Calu3 (cell line): ENCODE measurements around the gene EAPP. TPM values are rescaled to one million over a fixed set of nuclear protein-coding genes. Genes with fewer than 3 reads are reported as not detected.
A peak's percentile ranks its signal among the peaks of the same experiment; 100 is the strongest.
"Not testable (repeated sequence)": the region's sequence is repeated elsewhere in the genome, so short reads cannot be mapped to it uniquely, and the experiment has no call there.

Experiments
- BruUV-seq: library from RNA; stranded (reverse); fragments of 400-500 nt; replicated peaks from 2 replicates; lab custom pipeline; 2021; lab: Mats Ljungman, UMichigan
- CTCF ChIA-PET: fragments of 300-600 bp; sonication (Branson Sonifier 250); formaldehyde crosslinking; loops from one replicate; lab custom pipeline; 2022; ENCODE audit warnings: antibody characterized with exemption; lab: Charles Lee
- DNase-seq: peaks from one replicate; pipeline ENCODE4 v3.0.0; 2022
- H3K27ac Mint-ChIP-seq: one replicate; pipeline ENCODE4 v1.8.0; 2022; ENCODE audit warnings: mixed read lengths; ENCODE audit not compliant: unreplicated experiment
- H3K27me3 Mint-ChIP-seq: one replicate; pipeline ENCODE4 v1.8.0; 2022; ENCODE audit warnings: mixed read lengths; ENCODE audit not compliant: unreplicated experiment
- H3K36me3 Mint-ChIP-seq: one replicate; pipeline ENCODE4 v1.8.0; 2022; ENCODE audit warnings: mild to moderate bottlenecking, moderate library complexity, mixed read lengths; ENCODE audit not compliant: insufficient read depth, unreplicated experiment
- H3K4me1 Mint-ChIP-seq: one replicate; pipeline ENCODE4 v1.8.0; 2022; ENCODE audit warnings: mild to moderate bottlenecking, low read depth, mixed read lengths; ENCODE audit not compliant: unreplicated experiment
- H3K4me3 Mint-ChIP-seq: one replicate; pipeline ENCODE4 v1.8.0; 2022; ENCODE audit warnings: mild to moderate bottlenecking, low read depth, moderate library complexity, mixed read lengths; ENCODE audit not compliant: unreplicated experiment
- H3K9me3 Mint-ChIP-seq: one replicate; pipeline ENCODE4 v1.8.0; 2022; ENCODE audit warnings: low read depth, mixed read lengths; ENCODE audit not compliant: unreplicated experiment
- intact Hi-C: fragments of 100-400 bp; cut with micrococcal nuclease; formaldehyde crosslinking; loops from one replicate; pipeline ENCODE4 v1.10.0; 2022; ENCODE audit not compliant: unreplicated experiment
- total RNA-seq: library from RNA; stranded (reverse); gene quantifications from 2 replicates; pipeline ENCODE4 v1.2.3, GENCODE V29; 2022
- TF ChIP-seq, protein P1 (sequence below): fragments of 200-600 bp; IDR thresholded peaks from one replicate; pipeline ENCODE4 v1.8.0; 2022; ENCODE audit warnings: antibody characterized with exemption; ENCODE audit not compliant: unreplicated experiment

The EAPP gene
- total RNA-seq, 1 experiment from 2014 or later: 24.5 TPM

DNA sequence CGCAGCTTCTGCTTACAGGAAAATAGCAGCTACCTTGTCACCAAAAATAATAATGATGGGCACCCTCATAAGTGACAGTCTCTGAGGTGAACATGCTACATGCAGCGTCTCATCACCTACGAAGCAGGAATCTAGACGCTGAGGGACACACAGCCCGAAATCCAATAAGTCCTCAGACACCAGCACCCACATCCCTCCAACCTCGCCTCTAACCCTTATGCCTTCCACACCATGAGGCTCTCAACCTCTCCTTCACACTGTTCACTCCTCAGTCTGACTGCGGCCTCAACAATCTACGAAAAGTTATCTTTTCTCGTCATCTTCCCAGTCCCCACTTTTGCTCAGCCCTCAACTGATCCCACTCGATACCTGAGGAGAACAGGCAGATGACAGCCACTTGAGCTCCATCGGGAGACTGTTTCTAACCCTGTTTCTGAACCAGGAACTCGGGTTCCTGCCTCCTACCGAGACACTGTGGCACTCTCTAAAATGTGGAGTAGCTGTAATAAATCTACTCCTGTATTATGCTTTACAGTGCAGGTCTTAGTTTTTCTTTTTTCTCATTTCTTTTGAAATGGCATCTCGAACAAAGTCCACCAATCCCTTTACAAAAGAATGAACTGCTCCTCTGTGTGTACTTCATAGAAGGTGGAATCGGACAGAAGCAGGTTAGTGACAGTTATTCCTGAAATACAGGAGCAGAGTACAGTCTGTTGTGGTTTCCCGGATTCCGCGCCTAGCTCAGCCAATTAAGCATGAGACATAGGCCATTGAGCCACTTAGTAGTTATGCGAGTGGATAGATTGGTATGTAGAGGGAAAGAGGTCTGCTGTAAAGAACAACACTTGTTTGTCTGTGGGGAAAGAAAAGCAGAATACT, 919 bp upstream of the EAPP start:
- H3K27me3 Mint-ChIP-seq, BruUV-seq, DNase-seq, intact Hi-C loops, H3K9me3 Mint-ChIP-seq, H3K4me1 Mint-ChIP-seq, CTCF ChIA-PET: not testable (repeated sequence)
- H3K4me3 Mint-ChIP-seq: peak overlapping the region; percentile 98
- peaks cover 34% of the 10 kb centered on the region for H3K36me3 Mint-ChIP-seq
- peak overlapping the region; percentile 95 for H3K27ac Mint-ChIP-seq

DNA sequence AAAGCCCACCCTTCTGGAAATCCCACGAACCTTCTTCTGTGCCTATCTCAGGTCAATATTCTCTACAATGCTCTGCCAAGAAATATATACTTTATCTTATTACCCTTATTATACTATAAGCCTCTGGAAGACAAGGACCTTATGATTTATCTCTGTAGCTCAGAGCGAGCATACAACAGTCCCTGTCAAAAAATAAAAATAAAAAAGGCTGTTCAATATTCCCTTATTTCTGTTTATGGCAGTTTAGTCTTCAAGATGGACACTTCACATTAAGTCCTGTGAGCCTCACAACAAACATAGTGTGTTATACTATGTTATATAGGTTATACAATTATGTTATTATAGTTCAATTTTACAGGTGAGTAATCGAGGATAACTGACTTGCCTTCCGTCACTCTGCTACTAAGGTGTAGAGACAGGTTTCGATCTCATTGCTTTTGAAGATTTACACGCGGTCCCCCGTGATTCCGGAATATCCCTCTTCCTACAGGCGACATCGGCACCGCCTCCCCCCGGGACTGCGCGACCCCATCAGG, 562 bp downstream of the EAPP start:
- TF ChIP-seq, protein P1, sequence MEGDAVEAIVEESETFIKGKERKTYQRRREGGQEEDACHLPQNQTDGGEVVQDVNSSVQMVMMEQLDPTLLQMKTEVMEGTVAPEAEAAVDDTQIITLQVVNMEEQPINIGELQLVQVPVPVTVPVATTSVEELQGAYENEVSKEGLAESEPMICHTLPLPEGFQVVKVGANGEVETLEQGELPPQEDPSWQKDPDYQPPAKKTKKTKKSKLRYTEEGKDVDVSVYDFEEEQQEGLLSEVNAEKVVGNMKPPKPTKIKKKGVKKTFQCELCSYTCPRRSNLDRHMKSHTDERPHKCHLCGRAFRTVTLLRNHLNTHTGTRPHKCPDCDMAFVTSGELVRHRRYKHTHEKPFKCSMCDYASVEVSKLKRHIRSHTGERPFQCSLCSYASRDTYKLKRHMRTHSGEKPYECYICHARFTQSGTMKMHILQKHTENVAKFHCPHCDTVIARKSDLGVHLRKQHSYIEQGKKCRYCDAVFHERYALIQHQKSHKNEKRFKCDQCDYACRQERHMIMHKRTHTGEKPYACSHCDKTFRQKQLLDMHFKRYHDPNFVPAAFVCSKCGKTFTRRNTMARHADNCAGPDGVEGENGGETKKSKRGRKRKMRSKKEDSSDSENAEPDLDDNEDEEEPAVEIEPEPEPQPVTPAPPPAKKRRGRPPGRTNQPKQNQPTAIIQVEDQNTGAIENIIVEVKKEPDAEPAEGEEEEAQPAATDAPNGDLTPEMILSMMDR: no peak
- intact Hi-C loops: no loop called here
- CTCF ChIA-PET: no interaction called here
- no peaks in the 10 kb centered on the region for H3K27me3 Mint-ChIP-seq
- H3K4me3 Mint-ChIP-seq: peak overlapping the region; percentile 98
- H3K9me3 Mint-ChIP-seq: no peaks in the 10 kb centered on the region
- H3K27ac Mint-ChIP-seq: peak overlapping the region; percentile 95
- DNase-seq: no peak
- BruUV-seq: TSS peak; percentile 76
- peaks cover 34% of the 10 kb centered on the region for H3K36me3 Mint-ChIP-seq
- peaks cover 7% of the 10 kb centered on the region for H3K4me1 Mint-ChIP-seq

DNA sequence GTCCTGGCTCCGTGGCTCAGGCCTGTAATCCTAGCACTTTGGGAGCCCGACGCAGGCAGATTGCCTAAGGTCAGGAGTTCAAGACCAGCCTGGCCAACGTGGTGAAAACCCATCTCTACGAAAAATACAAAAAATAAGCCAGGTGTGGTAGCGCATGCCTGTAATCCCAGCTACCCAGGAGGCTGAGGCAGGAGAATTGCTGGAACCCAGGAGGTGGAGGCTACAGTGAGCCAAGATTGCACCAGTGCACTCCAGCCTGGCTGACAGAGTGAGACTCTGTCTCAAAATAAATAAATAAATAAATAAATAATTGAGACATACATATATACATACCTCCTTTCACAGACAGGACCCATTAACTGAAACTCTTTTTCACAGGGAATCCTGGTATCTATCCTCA, 1.4 kb downstream of the EAPP start:
- H3K27ac Mint-ChIP-seq, H3K27me3 Mint-ChIP-seq, BruUV-seq, DNase-seq, intact Hi-C loops, H3K4me1 Mint-ChIP-seq, H3K9me3 Mint-ChIP-seq, CTCF ChIA-PET: not testable (repeated sequence)
- Mint-ChIP-seq H3K36me3 (peaks cover 40% of the 10 kb centered on the region), H3K4me3 (peak overlapping the region; percentile 98)

DNA sequence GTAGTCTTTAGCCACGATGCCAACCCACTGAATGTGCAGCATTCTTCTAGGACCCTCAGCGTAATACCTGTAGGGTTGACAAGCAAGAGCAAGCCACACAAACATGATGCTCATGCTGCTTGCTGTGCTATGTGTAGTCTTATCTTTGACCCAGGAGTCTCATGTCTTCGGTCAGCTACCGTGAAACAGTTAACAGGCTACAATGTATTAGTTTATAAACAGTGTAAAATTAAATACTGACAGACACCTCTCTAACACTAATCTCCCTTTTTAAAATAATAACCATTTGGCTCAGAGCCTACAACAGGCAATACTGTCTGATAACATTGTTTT, 1.9 kb downstream of the EAPP start:
- no peak overlapping the region for H3K4me3 Mint-ChIP-seq
- intact Hi-C loops: no loop called here
- peaks cover 41% of the 10 kb centered on the region for H3K36me3 Mint-ChIP-seq
- no peak for DNase-seq
- no peaks in the 10 kb centered on the region for H3K9me3 Mint-ChIP-seq
- no peak overlapping the region for H3K27ac Mint-ChIP-seq
- CTCF ChIA-PET: no interaction called here
- TF ChIP-seq, protein P1: no peak
- no peaks in the 10 kb centered on the region for H3K27me3 Mint-ChIP-seq
- BruUV-seq: no TSS peak
- H3K4me1 Mint-ChIP-seq: peaks cover 7% of the 10 kb centered on the region

DNA sequence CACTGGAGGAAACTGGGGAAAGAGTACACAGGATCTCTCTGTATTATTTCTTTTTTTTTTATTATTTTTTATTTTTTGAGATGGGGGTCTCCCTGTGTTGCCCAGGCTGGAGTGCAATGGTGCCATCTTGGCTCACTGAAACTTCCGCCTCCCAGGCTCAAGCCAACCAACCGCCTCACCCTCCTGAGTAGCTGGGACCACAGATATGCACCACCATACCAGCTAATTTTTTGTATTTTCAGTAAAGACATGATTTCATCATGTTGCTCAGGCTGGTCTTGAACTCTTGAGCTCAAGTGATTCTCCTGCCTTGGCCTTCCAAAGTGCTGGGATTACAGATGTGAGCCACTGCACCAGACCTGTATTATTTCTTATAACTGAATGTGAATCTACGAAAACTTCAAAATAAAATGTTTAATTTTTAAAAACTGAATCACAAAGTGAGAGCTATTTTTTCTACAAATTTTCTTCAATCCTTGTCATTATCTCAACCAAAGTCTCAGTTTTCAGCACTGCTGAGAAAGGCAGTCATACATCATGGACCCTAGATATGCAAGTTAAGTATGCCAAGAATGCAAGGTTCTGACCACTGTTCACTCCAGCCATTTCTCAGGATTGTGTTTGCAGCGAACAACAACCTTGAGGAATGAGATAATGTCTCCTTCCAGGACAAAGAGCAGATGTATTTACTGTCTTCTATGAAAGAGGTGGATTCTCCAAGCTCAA, 2.4 kb downstream of the EAPP start:
- TF ChIP-seq, protein P1: no peak
- CTCF ChIA-PET: no interaction called here
- Mint-ChIP-seq H3K36me3 (peaks cover 47% of the 10 kb centered on the region), H3K27me3 (no peaks in the 10 kb centered on the region), H3K9me3 (no peaks in the 10 kb centered on the region), H3K27ac (no peak overlapping the region), H3K4me1 (peaks cover 7% of the 10 kb centered on the region), H3K4me3 (no peak overlapping the region)
- intact Hi-C loops: no loop called here
- BruUV-seq: no TSS peak
- no peak for DNase-seq
